ENCODE data around the gene OGFR.

The OGFR gene

GRCh38 chr20:62814709-62815065 is 10.1 kb downstream of the OGFR start:
- DNase-seq (ENCODE audit: low read depth in 2 of 2) = no peak

DNA sequence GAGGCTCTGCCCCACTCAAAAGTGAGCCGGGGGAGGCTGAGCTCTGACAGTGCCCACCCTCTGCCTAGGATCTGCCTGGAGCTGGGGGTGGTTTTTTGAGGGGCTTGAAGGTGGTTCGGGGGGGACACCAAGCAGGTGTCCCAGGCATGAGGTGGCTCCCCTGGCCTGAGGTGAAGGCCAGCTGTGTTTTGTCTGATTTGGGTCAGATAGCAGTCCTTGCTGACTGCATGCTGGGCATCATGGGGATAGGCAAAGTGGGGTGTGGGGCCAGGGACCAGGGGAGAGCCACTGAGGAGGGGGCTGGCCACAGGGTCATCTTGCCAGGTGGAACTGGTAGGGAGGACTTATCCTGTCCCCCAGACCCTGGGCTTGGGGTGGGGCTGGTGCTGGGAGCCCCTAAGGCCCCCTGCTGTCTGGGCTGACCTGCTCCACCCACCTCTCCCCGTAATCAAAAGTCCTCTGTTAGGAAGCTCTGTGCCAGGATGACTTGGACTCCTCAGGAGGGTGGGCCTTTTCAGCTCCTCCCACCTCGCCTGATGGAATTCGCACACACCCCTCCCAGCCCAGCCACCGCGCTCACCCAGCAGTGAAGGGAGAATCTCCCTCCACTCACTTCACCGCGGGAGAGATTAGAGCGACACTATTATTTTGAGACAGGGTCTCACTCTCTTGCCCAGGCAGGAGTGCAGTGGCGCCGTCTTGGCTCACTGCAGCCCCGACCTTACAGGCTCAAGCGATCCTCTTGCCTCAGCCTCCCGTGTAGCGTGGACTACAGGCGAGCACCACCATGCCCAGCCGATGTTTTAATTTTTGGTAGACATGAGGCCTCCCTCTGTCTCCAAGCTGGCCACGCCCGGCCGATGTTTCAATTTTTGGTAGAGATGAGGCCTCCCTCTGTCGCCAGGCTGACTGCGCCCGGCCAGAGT is 10.7 kb downstream of the OGFR start:
- no peak for DNase-seq (ENCODE audit: low read depth in 2 of 2)

GRCh38 chr20:62816031-62816883 is 11.6 kb downstream of the OGFR start:
- no peak for DNase-seq (ENCODE audit: low read depth in 2 of 2)

DNA sequence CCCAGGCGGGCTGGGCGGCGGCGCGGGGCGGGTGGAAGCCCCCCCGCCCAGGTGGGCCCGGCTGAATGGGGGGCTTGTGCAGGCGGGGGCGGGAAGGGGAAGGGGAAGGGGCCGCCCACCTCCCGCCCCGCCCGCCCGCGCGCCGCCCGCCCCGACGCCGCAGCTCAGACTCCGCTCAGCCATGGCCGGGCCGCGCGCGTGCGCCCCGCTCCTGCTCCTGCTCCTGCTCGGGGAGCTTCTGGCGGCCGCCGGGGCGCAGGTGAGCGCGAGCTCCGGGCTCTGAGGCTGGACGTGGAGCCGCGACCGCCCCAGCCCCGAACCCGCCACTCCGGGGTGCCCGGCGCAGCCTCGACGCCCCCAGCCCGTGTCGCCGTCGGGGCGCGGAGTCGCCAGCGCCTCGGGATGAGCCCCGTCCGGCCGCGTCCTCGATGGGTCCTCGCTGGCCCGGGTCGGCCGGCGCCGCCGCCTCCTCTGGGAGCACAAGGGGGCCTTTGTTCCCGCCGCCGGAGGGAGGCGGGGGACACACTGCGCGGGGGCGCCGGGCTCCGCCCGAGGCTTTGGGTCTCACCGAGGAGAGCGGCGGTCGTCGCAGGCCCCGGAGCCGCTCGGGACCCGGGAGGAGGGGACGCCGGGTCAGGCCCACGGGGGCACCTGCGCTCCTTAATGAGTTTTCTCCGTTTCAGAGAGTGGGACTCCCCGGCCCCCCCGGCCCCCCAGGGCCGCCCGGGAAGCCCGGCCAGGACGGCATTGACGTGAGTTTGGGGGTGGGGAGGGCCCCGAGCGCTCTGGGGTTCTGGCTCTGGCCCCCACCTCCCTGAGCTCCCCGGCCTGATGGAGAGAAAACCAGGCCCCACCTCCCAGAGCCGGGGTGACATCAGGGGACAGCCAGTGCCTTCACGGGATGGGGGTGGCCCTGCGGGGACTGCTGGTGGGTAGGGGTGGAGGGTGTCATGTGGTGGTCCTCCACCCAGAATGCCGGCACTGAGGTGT is 12.5 kb downstream of the OGFR start, which contains the start of gene COL9A3:
TSS of gene COL9A3 (plus strand) at position 167 of the 990 bp plus-strand sequence. CDS start at position 182, 15 bp downstream.
- DNase-seq (ENCODE audit: low read depth in 2 of 2) = no peak

GRCh38 chr20:62817975-62818591 is 13.4 kb downstream of the OGFR start:
- no peak for DNase-seq (ENCODE audit: low read depth in 2 of 2)

DNA sequence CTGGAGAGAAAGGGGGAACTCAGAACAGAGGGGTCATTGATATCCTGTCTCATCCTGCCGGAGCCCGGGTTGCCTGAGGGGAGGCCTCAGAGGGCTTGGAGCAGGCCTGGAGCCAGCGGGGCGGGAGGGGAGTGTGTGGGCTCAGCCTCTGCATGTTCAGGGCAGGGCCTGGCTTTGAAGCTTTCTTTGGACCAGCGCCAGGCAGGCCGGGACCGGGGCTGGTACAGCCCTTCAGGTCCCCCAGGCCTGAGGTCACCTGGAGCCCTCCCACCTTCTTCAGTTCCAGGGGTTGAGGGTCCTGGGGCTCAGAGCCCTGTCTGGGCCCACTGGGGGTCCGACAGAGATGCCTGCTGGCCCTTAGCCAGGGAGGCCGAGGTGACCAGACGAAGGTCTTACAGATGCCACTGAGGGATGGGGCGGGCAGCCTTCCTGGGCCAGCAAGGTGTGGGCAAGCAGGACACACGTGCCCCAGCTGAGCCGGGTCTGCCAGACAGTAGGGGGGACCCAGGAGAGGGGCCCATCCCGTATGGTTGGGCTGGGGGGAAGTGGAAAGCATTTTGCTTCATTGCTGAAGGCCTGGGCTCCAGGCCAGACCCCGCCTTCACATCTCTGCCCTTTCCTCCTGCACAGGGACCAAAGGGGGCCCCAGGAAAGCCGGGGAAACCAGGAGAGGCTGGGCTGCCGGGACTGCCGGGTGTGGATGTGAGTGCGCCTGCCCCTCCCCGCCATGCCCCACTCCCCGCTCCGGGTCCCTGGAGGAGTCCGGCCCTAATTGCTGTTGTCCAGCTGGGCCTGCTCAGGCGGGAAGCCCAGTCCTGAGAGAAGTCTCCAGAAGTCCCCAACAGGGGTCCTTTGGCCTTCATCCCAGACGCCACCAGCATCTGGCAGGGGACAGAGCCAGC is 14.2 kb downstream of the OGFR start:
- no peak for DNase-seq (ENCODE audit: low read depth in 2 of 2)

GRCh38 chr20:62819494-62820174 is 15.0 kb downstream of the OGFR start:
- no peak for DNase-seq (ENCODE audit: low read depth in 2 of 2)

DNA sequence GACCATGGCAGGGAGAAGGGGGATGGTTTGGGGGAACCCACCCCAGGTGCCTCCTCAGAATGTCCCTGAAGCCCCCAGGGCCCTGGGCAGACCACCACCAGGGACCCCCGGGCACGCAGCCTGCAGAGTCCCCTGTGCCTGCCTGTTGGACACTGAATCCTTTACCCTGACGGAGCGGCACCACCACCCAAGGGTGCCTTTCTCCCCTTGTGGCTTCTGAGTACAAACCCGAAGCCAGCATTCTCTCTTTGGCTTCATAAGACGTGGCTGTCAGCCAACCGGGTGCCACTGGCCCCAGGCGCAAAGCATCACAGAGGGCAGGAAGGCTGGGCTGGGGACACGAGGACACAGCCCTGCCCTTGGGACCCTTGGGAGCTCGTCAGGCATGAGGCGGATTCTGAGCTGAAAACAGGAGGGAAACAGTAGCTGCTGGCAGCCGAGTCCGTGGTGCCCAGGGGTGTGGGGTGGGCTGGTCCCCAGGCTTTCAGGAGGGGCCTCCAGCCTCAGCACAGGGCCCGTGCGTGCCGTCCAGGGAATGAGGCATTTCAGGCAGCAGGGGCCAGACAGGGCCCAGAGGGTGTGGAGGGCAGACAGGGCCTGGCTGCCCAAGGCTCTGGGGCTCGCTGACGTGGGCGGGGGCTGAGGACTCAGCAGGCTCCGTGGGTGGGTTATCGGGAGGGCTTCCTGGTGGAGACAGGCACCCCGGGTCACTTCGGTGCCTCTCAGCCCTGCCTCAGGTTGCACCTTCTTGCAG is 15.8 kb downstream of the OGFR start:
- no peak for DNase-seq (ENCODE audit: low read depth in 2 of 2)

GRCh38 chr20:62820962-62821725 is 16.5 kb downstream of the OGFR start:
- DNase-seq (ENCODE audit: low read depth in 2 of 2) = no peak

DNA sequence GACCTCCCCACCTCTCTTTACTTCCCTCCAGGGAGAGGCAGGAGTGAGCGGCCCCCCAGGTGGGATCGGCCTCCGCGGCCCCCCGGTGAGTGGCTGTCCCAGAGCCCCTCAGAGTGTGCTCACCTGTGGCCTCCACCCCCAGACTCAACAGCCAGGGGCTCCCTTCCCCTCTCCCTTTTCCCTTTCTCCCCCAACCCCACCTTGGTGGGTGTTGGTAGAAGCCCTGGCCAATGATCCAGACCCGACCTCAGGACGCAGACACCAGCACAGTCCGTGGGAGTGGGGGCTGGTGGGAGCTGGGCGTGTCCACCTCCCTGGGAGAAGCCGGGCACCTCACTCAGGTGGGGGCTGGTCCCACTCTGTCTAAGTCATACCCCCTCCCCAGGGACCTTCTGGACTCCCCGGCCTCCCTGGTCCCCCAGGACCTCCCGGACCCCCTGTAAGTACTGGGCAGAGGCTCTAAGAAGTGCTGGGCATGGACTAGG is 17.1 kb downstream of the OGFR start:
- no peak for DNase-seq (ENCODE audit: low read depth in 2 of 2)

GRCh38 chr20:62822239-62822787 is 17.7 kb downstream of the OGFR start:
- no peak for DNase-seq (ENCODE audit: low read depth in 2 of 2)

GRCh38 chr20:62822788-62823651 is 18.4 kb downstream of the OGFR start:
- DNase-seq (ENCODE audit: low read depth in 2 of 2) = peak; percentile 52 to 59

DNA sequence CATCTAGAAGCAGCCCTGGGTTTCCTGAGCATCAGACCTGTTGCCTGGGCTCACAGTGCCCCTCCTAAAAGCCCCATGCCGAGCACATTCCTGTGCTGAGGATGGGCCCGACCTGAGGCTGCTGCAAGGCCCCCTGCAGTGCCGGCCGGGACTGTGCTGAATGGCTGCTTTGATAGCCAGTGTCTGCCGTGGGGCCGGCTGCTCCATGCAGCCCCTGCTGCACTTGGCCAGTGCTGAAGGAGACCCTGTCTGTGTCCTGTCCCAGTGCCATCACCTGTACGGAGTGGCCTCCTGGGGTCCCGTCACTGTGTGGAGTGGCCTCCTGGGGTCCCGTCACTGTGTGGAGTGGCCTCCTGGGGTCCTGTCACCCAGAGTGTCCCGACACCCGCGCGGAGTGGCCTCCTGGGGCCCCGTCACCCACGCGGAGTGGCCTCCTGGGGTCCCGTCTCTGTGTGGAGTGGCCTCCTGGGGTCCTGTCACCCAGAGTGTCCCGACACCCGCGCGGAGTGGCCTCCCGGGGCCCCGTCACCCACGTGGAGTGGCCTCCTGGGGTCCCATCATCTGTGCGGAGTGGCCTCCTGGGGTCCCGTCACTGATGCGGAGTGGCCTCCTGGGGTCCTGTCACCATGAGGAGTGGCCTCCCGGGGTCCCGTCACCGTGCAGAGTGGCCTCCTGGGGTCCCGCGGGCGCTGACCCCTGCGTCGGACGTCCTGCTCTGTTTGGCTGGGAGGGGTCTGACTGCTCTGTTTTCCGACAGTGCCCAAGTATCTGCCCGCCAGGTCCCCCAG is 19.2 kb downstream of the OGFR start:
- DNase-seq (ENCODE audit: low read depth in 2 of 2) = no peak

DNA sequence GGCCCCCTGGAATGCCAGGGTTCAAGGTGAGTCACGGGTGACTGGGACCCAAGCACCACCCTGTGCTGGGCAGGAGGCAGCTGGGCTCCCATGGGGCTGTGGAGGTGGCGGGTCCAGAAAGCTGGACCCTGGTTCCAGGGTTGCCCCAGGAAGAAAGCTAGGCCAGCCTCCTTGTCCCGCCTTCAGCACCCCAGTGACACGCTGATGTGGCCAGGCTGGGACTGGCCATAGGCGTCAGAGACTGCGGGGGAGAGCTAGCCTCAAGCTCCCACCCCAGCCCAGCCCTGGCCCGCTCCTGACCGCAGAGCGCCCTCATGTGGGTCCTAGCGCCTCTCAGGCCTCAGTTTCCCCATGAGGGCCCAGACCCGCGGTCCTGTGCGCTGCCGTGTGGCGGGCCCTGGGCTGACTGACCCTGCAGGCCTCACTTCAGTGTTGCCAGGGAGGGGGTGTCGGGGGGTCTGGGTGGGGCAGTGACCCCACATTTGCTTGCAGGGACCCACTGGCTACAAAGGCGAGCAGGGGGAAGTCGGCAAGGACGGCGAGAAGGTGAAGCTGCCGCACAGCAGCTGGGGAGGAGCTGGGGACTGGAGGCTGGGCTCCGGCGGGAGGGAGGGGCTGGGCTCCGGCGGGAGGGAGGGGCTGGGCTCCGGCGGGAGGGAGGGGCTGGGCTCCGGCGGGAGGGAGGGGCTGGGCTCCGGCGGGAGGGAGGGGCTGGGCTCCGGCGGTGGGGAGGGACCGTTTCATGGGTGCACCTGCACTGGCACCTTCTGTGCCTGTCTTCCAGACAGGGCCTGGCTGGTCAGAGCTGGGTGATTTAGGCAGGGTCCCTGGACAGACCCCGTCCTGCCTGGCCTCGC is 20.1 kb downstream of the OGFR start:
- DNase-seq (ENCODE audit: low read depth in 2 of 2) = no peak
